ENCODE measurements around the gene ALX4.

DNA sequence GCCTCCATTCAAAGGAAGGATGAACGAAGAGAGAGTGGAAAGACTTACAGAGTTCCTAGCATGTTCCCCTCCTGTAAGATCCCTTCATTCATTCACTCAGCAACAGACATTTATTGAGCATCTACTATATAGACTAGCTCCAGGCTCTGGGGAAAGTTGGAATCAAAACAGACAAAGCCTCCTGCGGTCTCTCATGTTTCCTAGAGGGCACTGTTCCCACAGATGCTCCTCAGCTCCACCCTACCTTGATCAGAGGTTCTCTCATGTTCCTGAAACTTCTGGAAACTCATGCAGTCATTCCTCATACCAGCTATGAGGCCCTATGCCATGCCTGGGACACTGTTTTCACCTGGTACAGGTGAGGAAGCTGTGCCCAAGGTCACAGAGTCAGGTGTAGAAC lies 11.1 kb downstream of the ALX4 start:
- TF ChIP-seq SMC3 (IDR thresholded peaks at IDR 0.05; ENCODE audit: low read depth, low read length) (no peak), RCOR1 (IDR thresholded peaks at IDR 0.05; ENCODE audit: low read length) (no peak)
- TF ChIP-seq, protein P1, sequence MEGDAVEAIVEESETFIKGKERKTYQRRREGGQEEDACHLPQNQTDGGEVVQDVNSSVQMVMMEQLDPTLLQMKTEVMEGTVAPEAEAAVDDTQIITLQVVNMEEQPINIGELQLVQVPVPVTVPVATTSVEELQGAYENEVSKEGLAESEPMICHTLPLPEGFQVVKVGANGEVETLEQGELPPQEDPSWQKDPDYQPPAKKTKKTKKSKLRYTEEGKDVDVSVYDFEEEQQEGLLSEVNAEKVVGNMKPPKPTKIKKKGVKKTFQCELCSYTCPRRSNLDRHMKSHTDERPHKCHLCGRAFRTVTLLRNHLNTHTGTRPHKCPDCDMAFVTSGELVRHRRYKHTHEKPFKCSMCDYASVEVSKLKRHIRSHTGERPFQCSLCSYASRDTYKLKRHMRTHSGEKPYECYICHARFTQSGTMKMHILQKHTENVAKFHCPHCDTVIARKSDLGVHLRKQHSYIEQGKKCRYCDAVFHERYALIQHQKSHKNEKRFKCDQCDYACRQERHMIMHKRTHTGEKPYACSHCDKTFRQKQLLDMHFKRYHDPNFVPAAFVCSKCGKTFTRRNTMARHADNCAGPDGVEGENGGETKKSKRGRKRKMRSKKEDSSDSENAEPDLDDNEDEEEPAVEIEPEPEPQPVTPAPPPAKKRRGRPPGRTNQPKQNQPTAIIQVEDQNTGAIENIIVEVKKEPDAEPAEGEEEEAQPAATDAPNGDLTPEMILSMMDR (IDR thresholded peaks at IDR 0.05), result no peak
- TF ChIP-seq, protein P2, sequence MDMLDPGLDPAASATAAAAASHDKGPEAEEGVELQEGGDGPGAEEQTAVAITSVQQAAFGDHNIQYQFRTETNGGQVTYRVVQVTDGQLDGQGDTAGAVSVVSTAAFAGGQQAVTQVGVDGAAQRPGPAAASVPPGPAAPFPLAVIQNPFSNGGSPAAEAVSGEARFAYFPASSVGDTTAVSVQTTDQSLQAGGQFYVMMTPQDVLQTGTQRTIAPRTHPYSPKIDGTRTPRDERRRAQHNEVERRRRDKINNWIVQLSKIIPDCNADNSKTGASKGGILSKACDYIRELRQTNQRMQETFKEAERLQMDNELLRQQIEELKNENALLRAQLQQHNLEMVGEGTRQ (IDR thresholded peaks at IDR 0.05; ENCODE audit: borderline replicate concordance, low read depth, low read length), result no peak

All from SK-N-SH (cell line).